ENCODE measurements around the gene BRAP. TPM values are rescaled to one million over a fixed set of nuclear protein-coding genes. Genes with fewer than 3 reads are reported as not detected.

BRAP gene
- polyA plus RNA-seq, 3 donors: 7.0 to 14.5 (median 10.2) TPM

DNA sequence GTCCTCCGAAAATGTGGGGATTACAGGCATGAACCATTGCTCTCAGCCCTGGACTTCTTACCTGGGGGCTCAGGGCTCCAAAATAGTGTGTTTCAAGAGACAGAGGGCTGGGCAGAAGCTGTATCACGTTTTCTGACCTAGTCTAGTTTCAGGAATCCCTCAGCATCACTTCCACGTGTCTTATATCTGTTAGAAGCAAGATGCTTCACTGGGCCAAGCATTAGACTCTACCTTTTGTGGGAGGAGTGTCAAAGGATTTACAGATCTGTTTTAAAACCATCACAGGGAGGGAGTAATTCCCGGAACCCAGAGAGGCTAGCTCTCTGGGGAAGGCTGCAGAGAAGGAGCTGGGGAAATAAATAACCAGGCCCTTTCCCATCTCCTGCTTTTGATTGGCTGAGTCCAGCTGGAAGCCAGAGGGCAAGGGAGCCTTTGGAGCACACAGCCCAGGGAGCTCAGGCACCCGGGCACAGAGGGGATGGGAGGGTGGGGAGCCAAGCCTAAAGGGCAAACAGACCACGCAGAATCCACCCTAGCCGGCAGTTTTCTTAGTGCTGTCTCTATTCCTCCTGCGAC lies 47.7 kb upstream of the BRAP start:
- DNase-seq: no peak
- Histone ChIP-seq H3K4me3 (replicated peaks in 1 of 3; ENCODE audit: low read depth in 2 of 3, low read length in 3 of 3) (no peak overlapping the region), H3K4me1 (ENCODE audit: control insufficient read depth in 1 of 2, insufficient read depth in 2 of 2, low read length in 2 of 2) (no peaks in the 10 kb centered on the region), H3K27ac (ENCODE audit: low read depth in 1 of 2, low read length in 2 of 2) (no peak overlapping the region), H2AFZ (ENCODE audit: insufficient read depth, low read depth, low read length, poor library complexity, severe bottlenecking) (no peak overlapping the region), H3K36me3 (replicated peaks in 1 of 2; ENCODE audit: control insufficient read depth in 1 of 2, insufficient read depth in 2 of 2, low read length in 2 of 2) (peaks cover 66 to 91% of the 10 kb centered on the region in 2 donors), H4K20me1 (ENCODE audit: insufficient read depth, low read length) (no peaks in the 10 kb centered on the region), H3K27me3 (ENCODE audit: control insufficient read depth in 2 of 2, insufficient read depth in 2 of 2, low read length in 2 of 2) (no peaks in the 10 kb centered on the region), H3K4me2 (replicated peaks; ENCODE audit: extremely low read depth, low read length, poor library complexity, severe bottlenecking) (no peak overlapping the region), H3K79me2 (ENCODE audit: insufficient read depth, low read length) (no peaks in the 10 kb centered on the region), H3K9me3 (replicated peaks in 1 of 2; ENCODE audit: control insufficient read depth in 1 of 2, insufficient read depth in 1 of 2, low read length in 2 of 2) (no peaks in the 10 kb centered on the region), H3K9ac (ENCODE audit: insufficient read depth, low read length, poor library complexity, severe bottlenecking) (no peak overlapping the region)
- no peak overlapping the region for H3K27ac Mint-ChIP-seq
- H3K4me3 Mint-ChIP-seq: no peak overlapping the region
- no peaks in the 10 kb centered on the region for H3K4me1 Mint-ChIP-seq
- H3K9me3 Mint-ChIP-seq: no peaks in the 10 kb centered on the region
- H3K27me3 Mint-ChIP-seq (ENCODE audit: low read depth in 3 of 3): peaks cover 0 to 3% (median 0%) of the 10 kb centered on the region in 3 donors
- intact Hi-C loops (cut with micrococcal nuclease): no loop called here
- WGBS (ENCODE audit: insufficient coverage): 97% methylated on average over 4 of the region's 8 CpGs
- peaks cover 75 to 86% of the 10 kb centered on the region in 2 donors for H3K36me3 Mint-ChIP-seq
- TF ChIP-seq, protein P1, sequence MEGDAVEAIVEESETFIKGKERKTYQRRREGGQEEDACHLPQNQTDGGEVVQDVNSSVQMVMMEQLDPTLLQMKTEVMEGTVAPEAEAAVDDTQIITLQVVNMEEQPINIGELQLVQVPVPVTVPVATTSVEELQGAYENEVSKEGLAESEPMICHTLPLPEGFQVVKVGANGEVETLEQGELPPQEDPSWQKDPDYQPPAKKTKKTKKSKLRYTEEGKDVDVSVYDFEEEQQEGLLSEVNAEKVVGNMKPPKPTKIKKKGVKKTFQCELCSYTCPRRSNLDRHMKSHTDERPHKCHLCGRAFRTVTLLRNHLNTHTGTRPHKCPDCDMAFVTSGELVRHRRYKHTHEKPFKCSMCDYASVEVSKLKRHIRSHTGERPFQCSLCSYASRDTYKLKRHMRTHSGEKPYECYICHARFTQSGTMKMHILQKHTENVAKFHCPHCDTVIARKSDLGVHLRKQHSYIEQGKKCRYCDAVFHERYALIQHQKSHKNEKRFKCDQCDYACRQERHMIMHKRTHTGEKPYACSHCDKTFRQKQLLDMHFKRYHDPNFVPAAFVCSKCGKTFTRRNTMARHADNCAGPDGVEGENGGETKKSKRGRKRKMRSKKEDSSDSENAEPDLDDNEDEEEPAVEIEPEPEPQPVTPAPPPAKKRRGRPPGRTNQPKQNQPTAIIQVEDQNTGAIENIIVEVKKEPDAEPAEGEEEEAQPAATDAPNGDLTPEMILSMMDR (IDR thresholded peaks at IDR 0.05): no peak

DNA sequence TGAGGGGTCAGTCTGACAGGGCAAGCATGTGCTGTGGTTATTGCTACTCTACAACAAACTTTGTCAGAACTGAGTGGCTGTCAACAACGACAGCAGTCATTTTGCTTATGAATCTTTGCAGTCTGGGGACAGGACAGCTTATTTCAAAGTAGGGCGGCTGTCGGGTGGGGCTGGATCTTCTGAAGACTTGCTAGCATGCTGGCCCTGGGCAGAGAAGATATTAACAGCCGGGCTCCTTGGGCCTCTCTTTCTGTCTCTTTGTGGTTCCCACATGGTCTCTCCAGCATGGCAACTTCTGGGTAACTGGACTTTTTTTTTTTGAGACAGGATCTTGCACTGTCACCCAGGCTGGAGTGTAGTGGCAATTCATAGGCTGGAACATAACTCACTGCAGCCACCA lies 47.0 kb upstream of the BRAP start:
- Histone ChIP-seq H3K4me2 (replicated peaks; ENCODE audit: extremely low read depth, low read length, poor library complexity, severe bottlenecking) (no peak overlapping the region), H3K36me3 (replicated peaks in 1 of 2; ENCODE audit: control insufficient read depth in 1 of 2, insufficient read depth in 2 of 2, low read length in 2 of 2) (peaks cover 63 to 91% of the 10 kb centered on the region in 2 donors), H3K27me3 (ENCODE audit: control insufficient read depth in 2 of 2, insufficient read depth in 2 of 2, low read length in 2 of 2) (no peaks in the 10 kb centered on the region), H3K27ac (ENCODE audit: low read depth in 1 of 2, low read length in 2 of 2) (no peak overlapping the region), H3K4me3 (replicated peaks in 1 of 3; ENCODE audit: low read depth in 2 of 3, low read length in 3 of 3) (no peak overlapping the region), H4K20me1 (ENCODE audit: insufficient read depth, low read length) (no peaks in the 10 kb centered on the region), H3K79me2 (ENCODE audit: insufficient read depth, low read length) (no peaks in the 10 kb centered on the region), H2AFZ (ENCODE audit: insufficient read depth, low read depth, low read length, poor library complexity, severe bottlenecking) (no peak overlapping the region), H3K9me3 (replicated peaks in 1 of 2; ENCODE audit: control insufficient read depth in 1 of 2, insufficient read depth in 1 of 2, low read length in 2 of 2) (no peaks in the 10 kb centered on the region), H3K9ac (ENCODE audit: insufficient read depth, low read length, poor library complexity, severe bottlenecking) (no peak overlapping the region), H3K4me1 (ENCODE audit: control insufficient read depth in 1 of 2, insufficient read depth in 2 of 2, low read length in 2 of 2) (no peaks in the 10 kb centered on the region)
- peaks cover 0 to 3% (median 0%) of the 10 kb centered on the region in 3 donors for H3K27me3 Mint-ChIP-seq (ENCODE audit: low read depth in 3 of 3)
- TF ChIP-seq, protein P1 (IDR thresholded peaks at IDR 0.05): no peak
- peak overlapping the region in 1 of 7 donors; percentile 51 for H3K27ac Mint-ChIP-seq
- no peaks in the 10 kb centered on the region for H3K4me1 Mint-ChIP-seq
- 94% methylated on average over 4 of the region's 4 CpGs for WGBS (ENCODE audit: insufficient coverage)
- intact Hi-C loops (cut with micrococcal nuclease): no loop called here
- no peaks in the 10 kb centered on the region for H3K9me3 Mint-ChIP-seq
- peaks cover 75 to 83% of the 10 kb centered on the region in 2 donors for H3K36me3 Mint-ChIP-seq
- no peak overlapping the region for H3K4me3 Mint-ChIP-seq
- no peak for DNase-seq

All from CD14-positive monocyte (primary cell).